Measurements from ENCODE around the gene EPN1.
A peak's percentile ranks its signal among the peaks of the same experiment; 100 is the strongest.

Gene EPN1

DNA sequence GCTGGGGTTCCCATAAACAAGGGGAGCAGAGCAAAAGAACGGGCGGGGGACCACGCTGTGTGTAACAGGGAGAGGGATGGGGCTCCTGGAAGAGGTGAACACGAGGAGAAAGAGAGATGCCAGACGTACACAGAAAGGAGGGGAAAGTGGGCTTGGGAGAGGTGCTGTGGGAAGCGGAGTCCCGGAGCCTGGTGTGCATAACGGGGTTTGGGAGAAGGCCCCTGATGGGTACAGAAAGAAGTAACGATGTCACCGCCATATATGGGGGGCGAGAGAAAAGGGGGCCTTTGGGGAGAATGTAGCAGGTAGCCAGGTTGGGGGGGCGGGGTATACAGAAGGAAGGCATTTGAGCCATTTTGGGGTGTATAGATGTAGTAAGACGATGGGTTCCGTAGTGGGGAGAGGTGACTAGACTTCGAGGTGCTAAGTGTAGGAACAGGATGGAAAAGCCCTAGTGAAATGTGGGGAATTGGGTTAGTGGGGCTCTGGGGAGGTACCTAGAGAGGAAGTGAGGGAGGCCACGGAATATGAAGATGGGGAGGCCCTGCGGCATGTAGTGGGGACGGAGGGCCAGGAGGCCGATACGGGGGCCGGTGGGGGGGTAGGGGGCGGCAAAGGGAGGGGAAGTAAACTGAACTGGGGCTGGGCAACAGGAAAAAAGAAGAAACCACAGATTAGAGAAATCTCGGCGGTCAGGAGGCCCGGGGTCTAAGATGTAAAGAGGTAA lies 33.4 kb upstream of the EPN1 start:
- H3K4me3 ChIP-seq (ENCODE audit: low read depth, low read length), result peak overlapping the region; percentile 74
- TF ChIP-seq, protein P1, sequence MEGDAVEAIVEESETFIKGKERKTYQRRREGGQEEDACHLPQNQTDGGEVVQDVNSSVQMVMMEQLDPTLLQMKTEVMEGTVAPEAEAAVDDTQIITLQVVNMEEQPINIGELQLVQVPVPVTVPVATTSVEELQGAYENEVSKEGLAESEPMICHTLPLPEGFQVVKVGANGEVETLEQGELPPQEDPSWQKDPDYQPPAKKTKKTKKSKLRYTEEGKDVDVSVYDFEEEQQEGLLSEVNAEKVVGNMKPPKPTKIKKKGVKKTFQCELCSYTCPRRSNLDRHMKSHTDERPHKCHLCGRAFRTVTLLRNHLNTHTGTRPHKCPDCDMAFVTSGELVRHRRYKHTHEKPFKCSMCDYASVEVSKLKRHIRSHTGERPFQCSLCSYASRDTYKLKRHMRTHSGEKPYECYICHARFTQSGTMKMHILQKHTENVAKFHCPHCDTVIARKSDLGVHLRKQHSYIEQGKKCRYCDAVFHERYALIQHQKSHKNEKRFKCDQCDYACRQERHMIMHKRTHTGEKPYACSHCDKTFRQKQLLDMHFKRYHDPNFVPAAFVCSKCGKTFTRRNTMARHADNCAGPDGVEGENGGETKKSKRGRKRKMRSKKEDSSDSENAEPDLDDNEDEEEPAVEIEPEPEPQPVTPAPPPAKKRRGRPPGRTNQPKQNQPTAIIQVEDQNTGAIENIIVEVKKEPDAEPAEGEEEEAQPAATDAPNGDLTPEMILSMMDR (IDR thresholded peaks at IDR 0.05; ENCODE audit: insufficient read depth, low read length, missing control alignments), result no peak
- POLR2A ChIA-PET, result interaction anchor here (0.6 to 2.5 kb wide), 3 partner anchors 9 to 154 kb away, joined by 3 to 11 read pairs (median 8); partner anchors contain the start of gene U2AF2
- CTCF ChIA-PET, result interaction anchor here (1.0 to 2.2 kb wide), 2 partner anchors 9 to 13 kb away, joined by 3 to 16 read pairs; no protein-coding TSS in a partner anchor
- DNase-seq (ENCODE audit: low read depth, low spot score), result no peak

DNA sequence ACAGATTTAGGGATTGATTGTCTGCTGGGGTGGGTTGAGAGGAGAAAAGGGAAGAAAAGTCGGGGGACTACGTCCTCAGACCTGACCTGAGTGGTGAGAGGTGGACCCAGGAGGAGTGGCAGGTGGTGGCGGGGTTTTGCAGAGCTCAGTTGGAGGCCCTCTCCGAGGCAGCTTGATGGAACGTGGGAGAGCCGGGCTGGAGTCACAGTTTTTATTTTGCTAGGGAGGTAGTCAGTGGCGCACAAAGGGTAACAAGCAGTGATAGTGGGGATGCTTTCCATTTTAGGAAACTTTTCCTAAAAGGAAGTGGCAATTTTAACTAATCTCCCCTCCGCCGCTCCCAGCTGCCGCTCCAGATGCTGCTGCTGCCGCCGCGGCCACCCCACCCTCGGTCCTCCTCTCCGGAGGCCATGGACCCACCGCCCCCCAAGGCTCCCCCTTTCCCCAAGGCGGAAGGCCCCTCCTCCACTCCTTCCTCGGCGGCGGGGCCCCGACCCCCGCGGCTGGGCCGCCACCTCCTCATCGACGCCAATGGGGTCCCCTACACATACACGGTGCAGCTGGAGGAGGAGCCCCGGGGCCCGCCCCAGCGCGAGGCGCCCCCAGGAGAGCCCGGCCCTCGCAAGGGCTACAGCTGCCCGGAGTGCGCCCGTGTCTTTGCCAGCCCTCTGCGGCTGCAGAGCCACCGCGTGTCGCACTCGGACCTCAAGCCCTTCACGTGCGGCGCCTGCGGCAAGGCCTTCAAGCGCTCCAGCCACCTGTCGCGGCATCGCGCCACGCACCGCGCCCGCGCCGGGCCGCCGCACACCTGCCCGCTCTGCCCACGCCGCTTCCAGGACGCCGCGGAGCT lies 32.6 kb upstream of the EPN1 start:
- POLR2A ChIA-PET, result interaction anchor here (1.0 to 2.5 kb wide), 4 partner anchors 10 to 37 kb away, joined by 3 to 11 read pairs (median 6); partner anchors contain the start of genes U2AF2, ZNF784 and ZNF865
- peak overlapping the region; percentile 74 for H3K4me3 ChIP-seq (ENCODE audit: low read depth, low read length)
- DNase-seq (ENCODE audit: low read depth, low spot score), result no peak
- CTCF ChIA-PET, result interaction anchor here (1.0 to 2.2 kb wide), 3 partner anchors 10 to 12 kb away, joined by 3 to 16 read pairs (median 16); no protein-coding TSS in a partner anchor
- TF ChIP-seq, protein P1 (IDR thresholded peaks at IDR 0.05; ENCODE audit: insufficient read depth, low read length, missing control alignments), result no peak

DNA sequence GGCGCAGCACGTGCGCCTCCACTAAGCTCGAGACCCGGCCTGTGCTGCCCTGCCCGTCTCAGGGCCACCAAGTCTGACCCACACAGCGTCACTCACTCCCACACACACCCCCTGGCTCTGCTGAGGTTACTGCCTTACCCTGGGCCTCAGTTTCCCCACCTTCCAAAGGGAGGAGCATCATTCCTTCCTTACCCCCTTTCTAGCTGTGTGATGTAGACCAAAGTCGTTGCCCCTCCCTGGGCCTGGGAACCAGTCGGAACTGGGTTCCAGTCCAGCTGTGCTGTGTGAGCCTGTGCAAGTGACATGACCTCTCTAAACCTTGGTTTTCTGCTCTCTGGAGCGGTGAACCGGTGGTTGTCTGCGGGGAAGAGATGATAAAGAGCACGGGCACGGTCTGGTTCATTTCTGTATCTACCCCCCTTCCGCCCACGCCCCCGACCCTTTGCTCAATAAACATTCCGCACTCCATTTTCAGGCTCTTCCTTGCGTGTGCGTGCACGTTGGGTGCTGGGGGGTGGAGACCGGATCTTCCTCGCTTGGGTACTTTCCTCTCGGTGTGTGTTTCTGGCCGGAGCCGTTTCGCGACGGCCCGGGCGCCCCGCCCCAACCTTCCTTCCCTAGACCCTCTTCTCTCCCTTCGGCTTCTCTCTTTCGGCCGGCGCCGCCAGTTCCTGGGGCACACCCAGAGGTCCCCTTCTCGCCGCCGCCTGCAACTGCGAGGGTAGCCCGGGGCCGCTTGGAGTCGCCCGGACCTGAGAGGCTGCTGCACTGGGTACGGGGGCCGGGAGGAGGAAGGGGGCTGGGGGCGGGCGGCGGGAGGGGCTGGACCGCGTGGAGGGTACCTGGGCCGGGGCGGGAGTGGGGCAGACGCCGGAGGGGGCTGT lies 31.8 kb upstream of the EPN1 start, which contains the start of gene ZNF581:
Gene ZNF581, plus strand, starts transcription at position 647 of the 884 bp plus-strand sequence. CDS start 923 bp downstream, outside the sequence.
- peak within 1 kb of the TSS; percentile 74 for H3K4me3 ChIP-seq (ENCODE audit: low read depth, low read length)
- CTCF ChIA-PET, result interaction anchor here (2.2 kb wide), 2 partner anchors 9 to 10 kb away, joined by 16 read pairs; no protein-coding TSS in a partner anchor
- no peak for DNase-seq (ENCODE audit: low read depth, low spot score)
- TF ChIP-seq, protein P1 (IDR thresholded peaks at IDR 0.05; ENCODE audit: insufficient read depth, low read length, missing control alignments), result no peak
- POLR2A ChIA-PET, result interaction anchor here (1.0 to 2.5 kb wide), 4 partner anchors 10 to 37 kb away, joined by 3 to 11 read pairs (median 6); partner anchors contain the start of genes U2AF2, ZNF784 and ZNF865

DNA sequence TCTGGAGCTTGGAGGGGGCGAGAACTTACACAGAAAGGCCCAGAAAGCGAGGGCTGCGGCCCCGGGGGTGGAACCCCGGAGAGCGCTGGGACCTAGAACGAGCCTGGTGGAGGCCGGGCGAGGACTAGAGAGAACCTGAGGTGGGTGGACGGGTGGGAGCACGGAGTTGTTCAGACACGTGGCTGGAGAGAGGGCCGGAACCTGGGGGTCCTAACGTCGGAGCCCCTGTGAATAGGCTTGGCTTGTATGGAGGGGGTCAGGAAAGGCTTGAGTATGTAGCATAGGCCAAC lies 31.2 kb upstream of the EPN1 start:
- H3K4me3 ChIP-seq (ENCODE audit: low read depth, low read length), result peak overlapping the region; percentile 74
- POLR2A ChIA-PET, result interaction anchor here (1.9 to 2.5 kb wide), 2 partner anchors 11 kb away, joined by 8 to 11 read pairs; partner anchors contain the start of gene U2AF2
- CTCF ChIA-PET, result interaction anchor here (2.2 kb wide), 2 partner anchors 9 to 11 kb away, joined by 16 read pairs; no protein-coding TSS in a partner anchor
- no peak for DNase-seq (ENCODE audit: low read depth, low spot score)
- TF ChIP-seq, protein P1 (IDR thresholded peaks at IDR 0.05; ENCODE audit: insufficient read depth, low read length, missing control alignments), result no peak

DNA sequence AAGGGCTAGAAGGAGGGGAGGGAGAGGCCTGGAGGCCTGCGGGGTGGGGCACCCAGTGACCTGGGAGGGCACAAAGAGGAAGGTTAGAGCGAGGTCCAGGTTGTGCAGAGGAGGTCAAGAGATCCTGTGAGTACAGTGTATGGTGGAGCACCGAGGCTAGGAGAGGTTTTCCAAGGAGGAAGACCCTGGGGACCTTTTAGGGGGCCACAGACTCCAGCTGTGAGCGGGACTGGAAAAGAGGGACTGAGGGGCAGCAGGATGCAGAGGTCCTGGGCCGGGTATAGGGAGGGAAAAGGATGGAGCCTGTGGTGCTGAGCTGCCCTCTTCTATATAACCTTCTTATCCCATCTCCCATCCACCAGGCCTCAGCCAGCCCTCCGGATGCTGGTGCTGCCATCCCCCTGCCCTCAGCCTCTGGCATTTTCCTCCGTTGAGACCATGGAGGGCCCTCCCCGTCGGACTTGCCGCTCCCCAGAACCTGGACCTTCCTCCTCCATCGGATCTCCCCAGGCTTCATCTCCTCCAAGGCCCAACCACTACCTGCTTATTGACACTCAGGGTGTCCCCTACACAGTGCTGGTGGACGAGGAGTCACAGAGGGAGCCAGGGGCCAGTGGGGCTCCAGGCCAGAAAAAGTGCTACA lies 30.7 kb upstream of the EPN1 start:
- DNase-seq (ENCODE audit: low read depth, low spot score), result no peak
- TF ChIP-seq, protein P1 (IDR thresholded peaks at IDR 0.05; ENCODE audit: insufficient read depth, low read length, missing control alignments), result no peak
- ChIA-PET POLR2A (interaction anchor here (2.5 kb wide), 1 partner anchor 10 kb away, joined by 11 read pairs; the partner anchor contains the start of gene U2AF2), CTCF (interaction anchor here (1.4 to 3.7 kb wide), 3 partner anchors 8 to 9 kb away, joined by 4 to 16 read pairs (median 11); no protein-coding TSS in a partner anchor)
- peak overlapping the region; percentile 74 for H3K4me3 ChIP-seq (ENCODE audit: low read depth, low read length)
